Urinary bladder (tissue), 4 donors: Measurements from ENCODE around the gene NEB. TPM values are rescaled to one million over a fixed set of nuclear protein-coding genes. Genes with fewer than 3 reads are reported as not detected.

ENCODE experiments used
- DNase-seq: peaks from one replicate; pipeline ENCODE4 v3.0.0-alpha.2; 2015; ENCODE audit errors: extremely low spot score
- H3K27ac ChIP-seq: one replicate; pipeline ENCODE4 v1.5.1; 2013; ENCODE audit warnings: low read depth, mild to moderate bottlenecking, moderate library complexity
- H3K36me3 ChIP-seq: one replicate; pipeline ENCODE4 v1.6.1; 2013; ENCODE audit warnings: mild to moderate bottlenecking, moderate library complexity; ENCODE audit not compliant: insufficient read depth
- H3K4me1 ChIP-seq: one replicate; pipeline ENCODE4 v1.6.1; 2013; ENCODE audit warnings: mild to moderate bottlenecking, moderate library complexity; ENCODE audit not compliant: insufficient read depth
- H3K4me3 ChIP-seq: one replicate; pipeline ENCODE4 v1.5.1; 2013; ENCODE audit warnings: low read depth, low read length
- WGBS: extraction: QIAGEN DNeasy Blood & Tissue Kit; methylation state at CpG from one replicate; pipeline ENCODE4 v1.1.7; 2013; 5-methylcytosine and 5-hydroxymethylcytosine counted together
- polyA plus RNA-seq: library from polyadenylated mRNA; stranded (reverse); fragments of 200-250 nt; gene quantifications from one replicate; pipeline ENCODE4 v1.2.3, GENCODE V29; 2013
- total RNA-seq: library from RNA; depleted of rRNA; stranded (reverse); fragments of >200 nt; gene quantifications from one replicate; pipeline ENCODE4 v1.2.3, GENCODE V29; 2014
- donor health status: healthy with polysubstance abuse.
- donor health status: healthy.

Gene NEB
- total RNA-seq (79.5 TPM), polyA plus RNA-seq (0.29 TPM)

GRCh38 chr2:151733771-151734672 lies at the start of gene NEB:
Gene NEB (minus strand): TSS chr2:151734476. CDS start chr2:151733156, 1,320 bp downstream.
- 73% methylated on average over 11 of the region's 11 CpGs for WGBS
- DNase-seq = no peak
- no peak within 1 kb of the TSS for H3K27ac ChIP-seq
- no peaks in the 10 kb centered on the region for H3K36me3 ChIP-seq
- no peak within 1 kb of the TSS for H3K4me3 ChIP-seq
- H3K4me1 ChIP-seq = no peaks in the 10 kb centered on the region

GRCh38 chr2:151783133-151783520 lies 48.9 kb upstream of the NEB start:
- peaks cover 2% of the 10 kb centered on the region for H3K36me3 ChIP-seq
- H3K4me3 ChIP-seq = no peak overlapping the region
- 94% methylated on average over 2 of the region's 2 CpGs for WGBS
- no peaks in the 10 kb centered on the region for H3K4me1 ChIP-seq
- no peak overlapping the region for H3K27ac ChIP-seq
- DNase-seq = no peak

- Histone ChIP-seq H3K27ac (no peak overlapping the region), H3K4me3 (no peak overlapping the region), H3K4me1 (no peaks in the 10 kb centered on the region), H3K36me3 (peaks cover 2% of the 10 kb centered on the region)
- 85% methylated on average over 6 of the region's 6 CpGs for WGBS
- DNase-seq = no peak
Observed at GRCh38 chr2:151782378-151783132, 48.3 kb upstream of the NEB start.

GRCh38 chr2:151781642-151782041 lies 47.4 kb upstream of the NEB start:
- Histone ChIP-seq H3K27ac (no peak overlapping the region), H3K4me3 (no peak overlapping the region), H3K36me3 (peaks cover 2% of the 10 kb centered on the region), H3K4me1 (no peaks in the 10 kb centered on the region)
- no peak for DNase-seq
- 88% methylated on average over 4 of the region's 4 CpGs for WGBS

- no peak for DNase-seq
- H3K36me3 ChIP-seq = peaks cover 4% of the 10 kb centered on the region
- no peaks in the 10 kb centered on the region for H3K4me1 ChIP-seq
- no peak overlapping the region for H3K27ac ChIP-seq
- no peak overlapping the region for H3K4me3 ChIP-seq
Observed at GRCh38 chr2:151780938-151781337, 46.7 kb upstream of the NEB start.

- DNase-seq = no peak
- H3K4me3 ChIP-seq = no peak overlapping the region
- H3K36me3 ChIP-seq = peaks cover 4% of the 10 kb centered on the region
- whole genome bisulfite sequencing = 45% methylated on average over 2 of the region's 2 CpGs
- no peaks in the 10 kb centered on the region for H3K4me1 ChIP-seq
- no peak overlapping the region for H3K27ac ChIP-seq
Observed at GRCh38 chr2:151777935-151778334, 43.7 kb upstream of the NEB start.

- H3K27ac ChIP-seq = no peak overlapping the region
- DNase-seq = no peak
- H3K4me3 ChIP-seq = no peak overlapping the region
- no peaks in the 10 kb centered on the region for H3K4me1 ChIP-seq
- 96% methylated on average over 3 of the region's 3 CpGs for WGBS
- H3K36me3 ChIP-seq = peaks cover 4% of the 10 kb centered on the region
Observed at GRCh38 chr2:151777487-151777886, 43.2 kb upstream of the NEB start.

GRCh38 chr2:151776367-151776766 lies 42.1 kb upstream of the NEB start:
- Histone ChIP-seq H3K4me1 (no peaks in the 10 kb centered on the region), H3K27ac (no peak overlapping the region), H3K4me3 (no peak overlapping the region), H3K36me3 (peaks cover 4% of the 10 kb centered on the region)
- DNase-seq = no peak
- 99% methylated on average over 1 of the region's 1 CpG for WGBS

- WGBS = 57% methylated on average over 6 of the region's 6 CpGs
- Histone ChIP-seq H3K4me3 (no peak overlapping the region), H3K36me3 (peaks cover 4% of the 10 kb centered on the region), H3K4me1 (no peaks in the 10 kb centered on the region), H3K27ac (no peak overlapping the region)
- DNase-seq = no peak
Observed at GRCh38 chr2:151775057-151775740, 40.9 kb upstream of the NEB start.

- Histone ChIP-seq H3K27ac (no peak overlapping the region), H3K4me1 (no peaks in the 10 kb centered on the region)
Observed at GRCh38 chr2:151774506-151774905, 40.2 kb upstream of the NEB start.

GRCh38 chr2:151771599-151772358 lies 37.5 kb upstream of the NEB start:
- H3K27ac ChIP-seq = no peak overlapping the region
- DNase-seq = no peak
- H3K4me3 ChIP-seq = no peak overlapping the region
- whole genome bisulfite sequencing = 34% methylated on average over 10 of the region's 10 CpGs
- H3K4me1 ChIP-seq = no peaks in the 10 kb centered on the region
- H3K36me3 ChIP-seq = peaks cover 2% of the 10 kb centered on the region

More at GRCh38 chr2:151774506-151774905, 40.2 kb upstream of the NEB start:
- 10% methylated on average over 3 of the region's 3 CpGs for WGBS
- DNase-seq = no peak
- no peak overlapping the region for H3K4me3 ChIP-seq
- peaks cover 2% of the 10 kb centered on the region for H3K36me3 ChIP-seq

- 80% methylated on average over 2 of the region's 2 CpGs for WGBS
Observed at GRCh38 chr2:151770995-151771394, 36.7 kb upstream of the NEB start.

GRCh38 chr2:151769606-151770005 lies 35.3 kb upstream of the NEB start:
- DNase-seq = no peak
- no peaks in the 10 kb centered on the region for H3K36me3 ChIP-seq
- H3K27ac ChIP-seq = no peak overlapping the region
- WGBS = 100% methylated on average over 1 of the region's 1 CpG
- H3K4me1 ChIP-seq = no peaks in the 10 kb centered on the region
- no peak overlapping the region for H3K4me3 ChIP-seq

More at GRCh38 chr2:151770995-151771394, 36.7 kb upstream of the NEB start:
- H3K4me3 ChIP-seq = no peak overlapping the region
- no peak for DNase-seq
- H3K36me3 ChIP-seq = peaks cover under 1% of the 10 kb centered on the region
- H3K27ac ChIP-seq = no peak overlapping the region
- no peaks in the 10 kb centered on the region for H3K4me1 ChIP-seq
